DMS 273 (cell line): ENCODE measurements around the gene ABCB7.
"Not testable (repeated sequence)": the region's sequence is repeated elsewhere in the genome, so short reads cannot be mapped to it uniquely, and the experiment has no call there.

Source experiments
- DNase-seq: peaks from one replicate; lab custom pipeline; 2025; ENCODE audit not compliant: unreplicated experiment; lab: John Stamatoyannopoulos, UW

Gene ABCB7

DNA sequence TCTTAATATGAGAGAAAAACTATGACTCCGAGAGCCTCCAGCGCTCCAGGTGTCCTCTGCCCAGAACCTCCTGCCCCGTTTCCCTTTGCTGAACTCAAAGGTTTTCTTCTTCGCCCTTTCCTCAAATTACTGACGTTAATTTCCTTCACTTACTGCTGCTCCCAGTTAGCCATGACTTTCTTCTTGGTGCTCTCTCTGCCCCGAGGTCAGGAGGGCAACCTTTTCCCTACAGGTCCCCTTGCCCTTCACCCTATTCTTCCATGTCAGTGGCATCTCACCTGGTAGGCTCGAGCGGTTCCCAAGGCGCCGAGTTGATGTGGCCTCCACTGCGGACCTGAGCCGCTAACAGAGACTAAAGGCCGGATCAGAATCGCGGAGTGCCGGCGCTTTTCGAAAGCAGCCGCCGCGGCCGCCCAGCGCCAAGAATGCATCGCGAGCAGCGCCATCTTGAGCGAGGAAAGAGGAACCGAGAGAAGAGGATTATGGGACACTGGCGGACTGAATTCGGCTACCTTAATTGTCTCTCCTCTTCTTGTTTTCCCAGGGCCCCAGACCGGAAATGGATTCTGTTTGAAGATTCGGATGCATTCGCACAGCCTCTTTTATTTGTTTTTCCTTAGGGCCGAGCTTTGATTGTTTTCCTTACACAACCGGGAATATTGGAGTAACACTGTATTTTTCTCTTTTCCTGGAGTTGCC lies at the start of gene ABCB7:
ABCB7 (minus strand) TSS at position 457 of the 699 bp plus-strand sequence; CDS start at position 446, 11 bp downstream.
- peak; percentile 90 for DNase-seq

DNA sequence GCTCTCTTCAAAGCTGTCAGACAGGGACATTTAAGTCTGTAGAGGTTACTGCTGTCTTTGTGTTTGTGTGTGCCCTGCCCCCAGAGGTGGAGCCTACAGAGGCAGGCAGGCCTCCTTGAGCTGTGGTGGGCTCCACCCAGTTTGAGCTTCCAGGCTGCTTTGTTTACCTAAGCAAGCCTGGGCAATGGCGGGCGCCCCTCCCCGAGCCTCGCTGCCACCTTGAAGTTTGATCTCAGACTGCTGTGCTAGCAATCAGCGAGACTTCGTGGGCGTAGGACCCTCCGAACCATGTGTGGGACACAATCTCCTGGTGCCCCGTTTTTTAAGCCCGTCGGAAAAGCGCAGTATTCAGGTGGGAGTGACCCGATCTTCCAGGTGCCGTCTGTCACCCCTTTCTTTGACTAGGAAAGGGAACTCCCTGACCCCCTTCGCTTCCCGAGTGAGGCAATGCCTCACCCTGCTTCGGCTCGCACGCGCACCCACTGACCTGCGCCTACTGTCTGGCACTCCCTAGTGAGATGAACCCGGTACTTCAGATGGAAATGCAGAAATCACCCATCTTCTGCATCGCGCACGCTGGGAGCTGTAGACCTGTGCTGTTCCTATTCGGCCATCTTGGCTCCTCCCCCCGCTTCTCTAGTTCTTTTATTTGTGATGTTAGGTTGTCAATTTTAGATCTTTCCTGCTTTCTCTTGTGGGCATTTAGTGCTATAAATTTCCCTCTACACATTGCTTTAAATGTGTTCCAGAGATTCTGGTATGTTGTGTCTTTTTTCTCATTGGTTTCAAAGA lies 32.5 kb upstream of the ABCB7 start:
- DNase-seq = peak; percentile 38

DNA sequence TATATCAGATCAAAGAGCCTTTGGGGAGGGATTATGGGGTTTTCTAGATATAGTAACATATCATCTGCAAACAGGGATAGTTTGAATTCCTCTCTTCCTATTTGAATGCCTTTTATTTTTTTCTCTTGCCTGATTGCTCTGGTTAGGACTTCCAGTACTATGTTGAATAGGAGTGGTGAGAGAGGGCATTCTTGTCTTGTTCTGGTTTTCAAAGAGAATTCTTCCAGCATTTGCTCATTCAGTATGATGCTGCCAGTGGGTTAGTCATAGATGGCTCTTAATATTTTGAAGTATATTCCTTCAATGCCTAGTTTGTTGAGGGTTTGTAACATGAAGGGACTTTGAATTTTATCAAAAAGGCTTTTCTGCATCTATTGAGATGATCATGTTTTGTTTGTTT lies 25.6 kb upstream of the ABCB7 start:
- DNase-seq = no peak

DNA sequence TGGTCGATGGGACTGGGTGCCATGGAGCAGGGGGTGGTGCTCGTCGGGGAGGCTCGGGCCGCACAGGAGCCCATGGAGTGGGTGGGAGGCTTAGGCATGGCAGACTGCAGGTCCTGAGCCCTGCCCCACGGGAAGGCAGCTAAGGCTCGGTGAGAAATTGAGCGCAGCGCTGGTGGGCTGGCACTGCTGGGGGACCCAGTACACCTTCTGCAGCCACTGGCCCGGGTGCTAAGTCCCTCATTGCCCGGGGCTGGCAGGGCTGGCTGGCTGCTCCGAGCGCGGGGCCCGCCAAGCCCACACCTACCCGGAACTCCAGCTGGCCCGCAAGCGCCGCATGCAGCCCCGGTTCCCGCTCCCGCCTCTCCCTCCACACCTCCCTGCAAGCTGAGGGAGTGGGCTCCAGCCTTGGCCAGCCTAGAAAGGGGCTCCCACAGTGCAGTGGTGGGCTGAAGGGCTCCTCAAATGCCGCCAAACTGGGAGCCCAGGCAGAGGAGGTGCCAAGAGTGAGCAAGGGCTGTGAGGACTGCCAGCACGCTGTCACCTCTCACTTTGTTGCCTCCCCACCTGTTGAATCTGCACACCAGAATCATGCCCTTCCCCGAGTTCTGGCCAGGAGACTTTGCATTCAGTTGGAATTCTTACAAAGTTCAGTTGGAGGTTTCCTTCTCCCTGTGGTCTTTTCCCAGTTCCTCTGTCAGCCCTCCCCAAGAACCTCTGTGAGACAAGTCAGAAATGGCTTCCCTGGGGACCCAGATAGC lies 23.6 kb upstream of the ABCB7 start:
- not testable (repeated sequence) for DNase-seq

DNA sequence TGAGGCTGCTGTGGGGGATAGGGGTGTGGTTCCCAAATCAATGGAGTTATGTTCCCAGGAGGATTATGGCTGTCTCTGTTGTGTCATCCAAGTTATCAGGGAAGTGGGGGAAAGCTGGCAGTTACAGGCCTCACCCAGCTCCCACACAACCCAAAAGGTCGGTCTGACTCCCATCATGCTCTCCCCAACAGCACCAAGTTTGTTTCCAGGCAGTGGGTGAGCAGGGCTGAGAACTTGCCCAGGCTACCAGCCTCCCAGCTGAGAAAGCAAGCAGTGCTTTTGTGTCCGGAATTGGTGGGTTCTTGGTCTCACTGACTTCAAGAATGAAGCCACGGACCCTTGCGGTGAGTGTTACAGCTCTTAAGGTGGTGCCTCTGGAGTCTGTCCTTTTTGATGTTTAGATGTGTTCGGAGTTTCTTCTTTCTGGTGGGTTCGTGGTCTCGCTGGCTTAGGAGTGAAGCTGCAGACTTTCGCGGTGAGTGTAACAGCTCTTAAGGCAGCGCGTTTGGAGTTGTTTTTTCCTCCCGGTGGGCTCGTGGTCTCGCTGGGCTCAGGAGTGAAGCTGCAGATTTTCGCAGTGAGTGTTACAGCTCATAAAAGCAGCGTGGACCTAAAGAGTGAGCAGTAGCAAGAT lies 16.3 kb upstream of the ABCB7 start:
- DNase-seq = not testable (repeated sequence)

DNA sequence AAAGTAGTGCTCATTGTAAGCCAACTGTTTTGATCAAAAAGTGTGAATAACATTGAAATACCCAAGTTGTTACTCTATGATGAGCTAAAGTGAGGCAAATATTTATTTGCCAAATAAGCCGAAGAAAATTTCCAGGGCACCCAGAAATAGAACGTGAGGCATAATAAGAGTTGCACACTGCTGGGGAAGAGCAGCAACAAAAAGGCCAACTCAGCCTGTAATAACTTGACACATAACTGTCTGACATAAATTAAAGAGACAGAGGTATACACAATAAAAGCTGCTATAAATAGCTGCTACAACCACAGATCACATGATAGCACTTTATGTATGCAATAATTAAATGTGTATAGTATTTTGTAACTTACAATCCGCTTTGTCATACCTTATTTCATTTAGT lies 2.0 kb upstream of the ABCB7 start:
- no peak for DNase-seq

DNA sequence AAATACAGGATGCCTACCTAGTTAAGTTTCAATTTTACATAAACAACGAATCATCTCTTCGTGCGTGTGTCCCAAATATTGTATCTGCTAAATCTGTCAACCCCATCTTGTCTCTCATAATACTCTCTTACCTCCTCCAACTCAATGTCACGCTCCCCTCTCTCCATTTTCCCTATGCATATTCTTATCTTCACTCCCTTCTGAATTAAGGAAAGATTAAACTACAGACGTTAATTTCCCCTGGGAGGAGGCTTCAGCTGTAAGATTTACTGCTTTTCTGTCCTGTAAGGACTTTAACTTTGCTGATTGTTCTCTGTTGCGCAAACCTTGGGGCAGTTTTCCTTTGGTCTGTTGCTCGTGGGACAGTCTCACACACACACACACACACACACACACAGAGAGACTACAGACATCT lies 455 bp upstream of the ABCB7 start:
- DNase-seq = peak; percentile 34

DNA sequence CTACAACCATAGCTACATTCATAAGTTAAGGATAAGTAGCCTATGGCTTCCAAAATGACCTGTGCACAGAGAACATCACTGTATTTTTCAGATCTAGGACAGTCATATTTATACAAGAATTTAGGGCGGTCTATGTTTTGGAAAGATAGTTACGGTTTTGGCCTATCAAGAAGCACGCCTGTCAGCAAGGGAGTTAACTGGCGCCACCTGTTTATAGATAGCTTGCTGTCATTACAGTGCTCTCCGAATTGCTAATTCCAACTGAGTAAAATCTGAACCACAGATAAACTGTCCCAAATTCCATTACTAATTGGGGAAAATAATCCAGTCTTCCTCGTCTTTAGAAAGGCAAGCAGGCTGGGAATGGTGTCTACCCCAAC lies 646 bp downstream of the ABCB7 start:
- DNase-seq = peak; percentile 46

DNA sequence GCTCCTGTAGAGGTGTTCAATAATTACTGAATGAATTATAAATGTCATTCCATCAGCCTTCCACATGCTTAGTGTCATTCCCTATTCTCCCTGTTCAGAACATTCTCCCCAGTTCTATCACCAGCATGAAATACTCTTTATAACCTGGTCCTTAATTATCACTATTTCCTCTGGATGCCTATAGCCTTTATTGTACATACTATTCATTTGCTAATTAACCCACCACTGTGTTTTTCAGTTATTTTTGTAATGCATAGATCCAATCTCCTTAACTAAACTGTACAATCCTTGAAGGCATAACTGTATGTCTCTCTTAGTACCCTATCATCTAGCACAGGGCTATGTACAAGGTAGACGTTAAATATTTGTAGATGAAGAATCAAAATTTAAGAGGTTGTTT lies 1.2 kb downstream of the ABCB7 start:
- no peak for DNase-seq

DNA sequence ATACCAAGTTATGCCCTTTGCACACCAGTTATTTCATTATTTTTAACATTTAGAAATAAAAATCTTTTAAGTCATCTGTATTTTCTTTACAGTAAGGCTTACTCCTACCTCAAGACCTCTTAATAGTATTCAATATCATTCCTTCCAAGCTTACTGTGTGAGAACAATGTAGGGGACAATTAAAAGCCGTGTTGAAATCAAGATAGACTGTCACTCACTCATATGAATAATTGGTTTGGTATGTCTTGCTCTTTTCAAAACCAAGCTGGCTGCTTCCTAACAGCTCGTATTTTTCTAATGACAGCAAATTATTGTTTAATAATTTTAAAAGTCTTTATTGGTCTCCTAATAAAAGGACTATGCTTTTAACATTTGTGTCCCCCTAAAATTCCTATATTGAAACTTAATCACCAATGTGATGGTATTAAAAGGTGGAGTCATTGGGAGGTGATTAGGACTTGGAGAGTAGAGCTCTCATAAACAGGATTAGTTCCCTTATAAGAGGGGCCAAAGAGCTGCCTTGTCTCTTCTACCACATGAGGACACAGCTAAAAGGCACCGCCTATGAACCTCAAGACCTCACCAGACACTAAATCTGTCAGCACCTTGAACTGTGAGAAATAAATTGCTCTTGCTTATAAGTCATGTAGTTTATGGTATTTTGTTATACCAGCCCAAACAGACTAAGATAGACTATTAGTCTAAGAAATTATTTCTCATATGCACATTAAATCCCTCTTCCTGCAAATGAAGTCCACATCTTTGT lies 4.1 kb downstream of the ABCB7 start:
- DNase-seq = no peak

DNA sequence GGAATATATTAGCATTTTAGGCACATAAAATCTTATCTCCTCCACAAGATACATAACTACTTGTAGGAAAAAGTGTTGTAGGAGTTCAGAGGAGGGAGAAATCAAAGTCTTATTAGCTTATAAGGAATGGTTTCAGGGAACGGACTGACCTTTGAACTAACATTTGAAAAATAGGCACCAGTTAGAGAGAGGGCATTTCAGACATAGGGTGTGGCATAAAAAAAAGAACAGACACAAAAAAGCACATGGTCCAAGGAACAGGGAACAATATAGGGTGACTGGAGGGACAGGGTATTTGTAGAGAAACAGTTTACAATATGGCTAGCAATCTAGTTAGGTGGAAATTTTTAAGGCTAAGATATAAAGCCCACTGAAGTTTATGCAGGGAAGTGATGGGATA lies 6.4 kb downstream of the ABCB7 start:
- no peak for DNase-seq

DNA sequence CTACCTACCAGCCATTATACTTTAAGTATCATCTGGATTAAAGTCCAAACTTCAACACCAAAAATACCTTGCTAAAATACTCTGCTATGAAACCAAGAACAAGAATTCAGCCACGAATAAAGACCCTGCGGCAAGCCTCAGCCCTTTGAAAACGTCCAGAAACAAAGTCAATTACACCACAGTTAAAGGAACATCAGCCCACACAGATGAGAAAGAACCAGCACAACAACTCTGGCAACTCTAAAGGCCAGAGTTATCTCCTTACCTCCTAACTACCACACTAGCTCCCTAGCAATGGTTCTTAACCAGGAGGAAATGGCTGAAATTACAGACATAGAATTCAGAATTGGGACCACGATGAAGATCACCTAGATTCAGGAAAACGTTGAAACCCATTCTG lies 23.4 kb downstream of the ABCB7 start:
- DNase-seq = no peak

DNA sequence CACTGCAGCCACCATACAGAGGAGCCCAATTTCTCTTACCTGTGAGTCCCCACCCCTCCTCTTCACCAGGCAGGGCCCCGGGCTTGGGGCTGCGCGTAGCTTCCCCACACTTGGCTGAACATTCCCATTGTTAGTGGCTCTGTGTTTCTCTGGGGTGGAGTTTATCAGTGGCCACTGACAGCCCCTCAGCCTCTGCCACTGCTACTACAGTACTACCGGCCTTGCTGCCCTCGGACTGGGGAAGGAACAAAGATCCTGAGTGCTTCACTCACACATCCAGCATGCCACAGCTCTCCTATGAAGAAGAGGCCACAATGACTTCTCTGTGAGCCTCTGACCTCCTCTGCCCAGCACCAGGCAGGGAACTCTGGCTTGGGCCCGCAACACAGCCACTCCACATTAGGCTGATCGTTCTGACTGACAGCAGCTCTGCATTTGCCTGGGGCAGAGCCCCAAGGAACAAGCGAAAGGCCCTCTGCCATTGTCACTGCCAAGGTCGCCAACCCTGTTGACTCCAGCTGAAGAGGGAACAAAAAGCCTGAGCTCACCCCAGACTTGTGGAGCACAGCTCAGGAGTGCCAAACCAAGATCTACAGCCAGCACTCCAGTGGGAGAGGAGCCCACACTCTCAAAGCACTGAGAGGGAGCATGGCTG lies 24.0 kb downstream of the ABCB7 start:
- DNase-seq = no peak

DNA sequence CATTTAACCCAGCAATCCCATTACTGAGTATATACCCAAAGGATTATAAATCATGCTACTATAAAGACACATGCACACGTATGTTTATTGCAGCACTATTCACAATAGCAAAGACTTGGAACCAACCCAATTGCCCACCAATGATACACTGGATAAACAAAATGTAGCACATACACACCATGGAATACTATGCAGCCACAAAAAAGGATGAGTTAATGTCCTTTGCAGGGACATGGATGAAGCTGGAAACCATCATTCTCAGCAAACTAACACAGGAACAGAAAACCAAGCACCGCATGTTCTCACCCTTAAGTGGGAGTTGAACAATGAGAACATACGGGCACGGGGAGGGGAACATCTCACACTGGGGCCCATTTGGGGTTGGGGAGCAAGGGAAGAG lies 27.0 kb downstream of the ABCB7 start:
- not testable (repeated sequence) for DNase-seq

DNA sequence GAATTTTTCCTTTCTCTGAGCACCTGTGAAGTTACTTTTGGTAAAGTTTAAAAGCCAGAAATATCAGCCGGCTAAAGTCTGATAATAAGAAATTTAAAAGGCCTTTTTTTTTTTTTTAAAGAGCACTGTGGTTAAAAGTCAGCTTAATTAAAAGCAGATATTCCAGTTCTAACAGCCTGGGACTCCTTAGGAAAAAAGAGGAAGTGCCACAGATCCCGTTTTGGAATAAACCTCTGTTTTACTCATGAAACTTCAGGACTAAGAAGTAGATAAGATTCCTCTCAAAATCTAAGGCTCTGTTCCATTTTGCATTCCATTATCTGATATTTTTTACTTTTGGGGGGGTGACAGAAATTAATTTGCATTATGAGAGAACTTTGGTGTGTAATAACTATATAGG lies 37.8 kb downstream of the ABCB7 start:
- DNase-seq = no peak

DNA sequence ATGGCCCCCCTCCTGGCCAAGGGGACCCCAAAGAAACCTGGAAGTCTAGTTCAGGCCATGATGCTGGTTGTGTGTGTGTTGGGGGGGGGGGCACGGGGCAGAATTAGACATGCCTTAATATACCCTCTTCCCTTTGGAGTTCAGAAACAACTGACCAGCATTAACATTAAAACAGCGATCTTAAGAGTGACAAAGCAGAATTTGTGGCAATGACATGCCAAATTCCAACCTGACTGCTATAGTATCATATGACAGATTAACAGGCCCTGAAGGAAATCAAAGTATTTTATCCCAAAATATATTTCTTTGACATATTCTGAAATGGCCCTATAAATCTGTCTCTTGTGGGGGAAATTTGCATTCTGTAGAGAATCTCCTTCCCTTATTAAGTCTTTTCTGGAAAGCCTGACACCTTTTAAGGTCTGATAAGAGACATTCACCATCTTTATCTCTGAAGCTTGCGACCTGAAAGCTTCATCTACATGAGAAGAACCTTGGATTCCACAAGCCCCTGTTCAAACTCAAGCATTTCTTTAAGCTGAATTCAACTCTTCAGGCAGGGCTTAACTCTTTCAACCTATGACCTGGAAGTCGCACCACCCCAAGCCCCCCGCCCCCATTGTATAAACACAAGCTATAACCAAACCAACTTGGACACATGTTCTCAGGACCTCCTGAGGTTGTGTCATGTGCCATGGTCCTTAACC lies 40.2 kb downstream of the ABCB7 start:
- no peak for DNase-seq

DNA sequence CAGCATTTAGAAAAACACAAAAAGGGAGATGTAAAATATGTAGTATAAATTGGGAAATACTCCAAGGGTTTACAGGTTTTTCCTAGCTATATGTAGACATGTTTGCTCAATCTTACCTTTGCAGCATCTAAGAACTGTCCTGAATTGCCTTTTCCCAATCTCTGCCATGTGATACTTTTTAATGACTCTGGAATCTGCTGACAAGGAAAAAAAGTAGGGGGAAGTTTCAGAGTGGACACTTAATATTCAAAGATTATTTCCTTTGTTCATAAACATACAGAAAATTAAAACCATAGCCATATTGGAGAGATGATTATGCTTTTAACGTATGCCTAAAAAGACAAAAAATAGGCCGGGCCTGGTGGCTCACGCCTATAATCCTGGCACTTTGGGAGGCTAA lies 41.4 kb downstream of the ABCB7 start:
- no peak for DNase-seq

DNA sequence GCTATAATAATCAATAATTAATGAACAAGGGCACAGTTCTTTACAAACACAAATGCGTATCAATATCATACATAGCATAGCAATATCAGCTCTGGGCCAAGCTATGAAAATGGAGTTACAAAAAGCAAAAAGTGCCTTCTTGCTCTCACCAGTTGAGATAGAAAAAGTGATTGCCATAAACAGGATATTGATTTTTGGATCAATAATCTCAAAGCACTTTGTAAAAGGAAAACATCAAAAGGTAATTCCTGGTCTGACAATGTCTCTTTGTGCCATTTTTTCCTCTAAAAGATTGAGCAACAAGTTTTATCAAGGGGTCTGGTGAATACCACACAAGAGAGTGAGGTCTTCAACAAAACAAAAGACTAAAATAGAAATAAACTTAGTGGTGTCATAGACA lies 42.4 kb downstream of the ABCB7 start:
- DNase-seq = no peak

DNA sequence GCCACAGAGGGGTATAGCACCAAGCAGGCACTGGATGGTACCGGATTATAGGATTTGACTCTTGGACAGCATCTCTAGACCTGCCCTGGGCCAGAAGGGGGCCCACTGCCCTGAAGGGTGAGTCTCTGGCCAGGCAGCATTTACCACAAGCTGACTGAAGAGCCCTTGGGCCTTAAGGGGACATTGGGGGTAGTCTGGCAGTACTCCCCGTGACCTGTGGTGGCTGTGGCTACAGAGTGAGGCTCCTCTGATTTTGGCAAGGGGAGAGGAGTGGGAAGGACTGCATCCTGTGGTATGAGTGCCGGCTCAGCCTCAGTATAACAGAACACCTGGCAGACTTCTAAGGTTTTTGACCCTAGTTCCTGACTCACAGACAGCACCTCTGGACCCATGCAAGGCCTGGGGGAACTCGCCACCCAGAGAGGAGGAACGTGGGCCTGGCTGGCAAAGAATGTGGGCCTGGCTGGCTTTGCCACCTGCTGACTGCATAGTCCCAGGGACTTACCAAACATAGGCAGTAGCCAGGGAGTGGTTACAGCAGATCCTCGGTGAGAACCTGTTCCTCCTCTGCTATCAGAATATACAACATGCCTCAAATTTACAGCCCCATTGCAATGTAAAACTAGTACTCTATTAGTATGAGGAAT lies 48.1 kb downstream of the ABCB7 start:
- DNase-seq = peak; percentile 35
